ENCODE results near the gene ERCC6.

The ERCC6 gene

GRCh38 chr10:49558190-49558589 lies 19.3 kb upstream of the ERCC6 start:
- peaks cover 7% of the 10 kb centered on the region for H3K9me3 Mint-ChIP-seq
- H3K36me3 Mint-ChIP-seq (ENCODE audit: low read depth) = no peaks in the 10 kb centered on the region
- no peak overlapping the region for H3K4me3 Mint-ChIP-seq
- no peaks in the 10 kb centered on the region for H3K4me1 Mint-ChIP-seq
- TF ChIP-seq CTCF (IDR thresholded peaks at IDR 0.05; ENCODE audit: unreplicated experiment in 3 of 3) = no peak
- peaks cover 27% of the 10 kb centered on the region for H3K27me3 Mint-ChIP-seq (ENCODE audit: low read depth)
- H3K27ac Mint-ChIP-seq = no peak overlapping the region

- Mint-ChIP-seq H3K36me3 (ENCODE audit: low read depth) (no peaks in the 10 kb centered on the region), H3K27me3 (ENCODE audit: low read depth) (peaks cover 28% of the 10 kb centered on the region), H3K4me3 (no peak overlapping the region), H3K9me3 (peaks cover 7% of the 10 kb centered on the region), H3K4me1 (no peaks in the 10 kb centered on the region), H3K27ac (no peak overlapping the region)
- TF ChIP-seq CTCF (IDR thresholded peaks at IDR 0.05; ENCODE audit: unreplicated experiment in 3 of 3) = no peak
Measured at GRCh38 chr10:49557681-49558080, 18.8 kb upstream of the ERCC6 start.

GRCh38 chr10:49556723-49557122 lies 17.8 kb upstream of the ERCC6 start:
- Mint-ChIP-seq H3K4me1 (no peaks in the 10 kb centered on the region), H3K27me3 (ENCODE audit: low read depth) (peaks cover 22% of the 10 kb centered on the region), H3K4me3 (no peak overlapping the region), H3K36me3 (ENCODE audit: low read depth) (no peaks in the 10 kb centered on the region), H3K9me3 (peaks cover 9% of the 10 kb centered on the region), H3K27ac (no peak overlapping the region)
- no peak for TF ChIP-seq CTCF (IDR thresholded peaks at IDR 0.05; ENCODE audit: unreplicated experiment in 3 of 3)

- H3K27me3 Mint-ChIP-seq (ENCODE audit: low read depth) = peaks cover 19% of the 10 kb centered on the region
- no peak overlapping the region for H3K4me3 Mint-ChIP-seq
- no peak overlapping the region for H3K27ac Mint-ChIP-seq
- H3K9me3 Mint-ChIP-seq = peaks cover 9% of the 10 kb centered on the region
- no peak for TF ChIP-seq CTCF (IDR thresholded peaks at IDR 0.05; ENCODE audit: unreplicated experiment in 3 of 3)
- H3K36me3 Mint-ChIP-seq (ENCODE audit: low read depth) = no peaks in the 10 kb centered on the region
- no peaks in the 10 kb centered on the region for H3K4me1 Mint-ChIP-seq
Measured at GRCh38 chr10:49552277-49552676, 13.4 kb upstream of the ERCC6 start.

GRCh38 chr10:49550563-49550962 lies 11.6 kb upstream of the ERCC6 start:
- no peak overlapping the region for H3K4me3 Mint-ChIP-seq
- no peaks in the 10 kb centered on the region for H3K36me3 Mint-ChIP-seq (ENCODE audit: low read depth)
- no peaks in the 10 kb centered on the region for H3K4me1 Mint-ChIP-seq
- H3K27ac Mint-ChIP-seq = no peak overlapping the region
- H3K9me3 Mint-ChIP-seq = peaks cover 13% of the 10 kb centered on the region
- peaks cover 16% of the 10 kb centered on the region for H3K27me3 Mint-ChIP-seq (ENCODE audit: low read depth)
- no peak for TF ChIP-seq CTCF (IDR thresholded peaks at IDR 0.05; ENCODE audit: unreplicated experiment in 3 of 3)

- Mint-ChIP-seq H3K4me1 (no peaks in the 10 kb centered on the region), H3K27ac (no peak overlapping the region), H3K36me3 (ENCODE audit: low read depth) (no peaks in the 10 kb centered on the region), H3K4me3 (no peak overlapping the region), H3K27me3 (ENCODE audit: low read depth) (peaks cover 16% of the 10 kb centered on the region), H3K9me3 (peaks cover 6% of the 10 kb centered on the region)
- TF ChIP-seq CTCF (IDR thresholded peaks at IDR 0.05; ENCODE audit: unreplicated experiment in 3 of 3) = no peak
Measured at GRCh38 chr10:49549640-49550346, 10.9 kb upstream of the ERCC6 start.
